Suppressor macrophage treated with lipopolysaccharide for 4 hours (primary cell): ENCODE measurements around the gene CDC42SE1.
A peak's percentile ranks its signal among the peaks of the same experiment; 100 is the strongest.

Experiments
- DNase-seq: peaks from one replicate; pipeline ENCODE4 v3.0.0-alpha.2; 2020

Gene CDC42SE1

GRCh38 chr1:151008244-151009205 is 50.9 kb downstream of the CDC42SE1 start, which contains the start of gene PRUNE1:
Gene PRUNE1 (plus strand): TSS chr1:151008449. CDS start chr1:151008633, 184 bp downstream.
- DNase-seq: peak; percentile 99

DNA sequence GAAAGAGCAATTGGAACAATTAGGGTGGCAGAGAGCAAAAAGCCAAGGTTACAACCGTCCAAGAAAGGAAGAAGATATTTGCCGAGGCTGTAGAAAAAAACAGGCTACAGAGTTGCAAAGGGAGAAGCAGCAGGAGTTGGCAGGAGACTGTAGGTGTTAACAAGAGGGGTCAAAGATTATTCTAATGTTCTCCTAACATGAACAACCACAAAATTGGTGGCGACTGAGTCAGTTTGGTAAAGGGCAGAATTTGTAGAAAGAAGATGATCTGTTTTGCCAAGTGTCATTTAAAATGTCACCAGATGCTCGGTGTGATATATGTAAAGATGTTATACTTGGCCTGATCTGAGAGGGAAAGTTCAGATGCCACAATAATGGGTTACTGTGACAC is 51.6 kb downstream of the CDC42SE1 start:
- DNase-seq: no peak

GRCh38 chr1:151006327-151007052 is 52.9 kb downstream of the CDC42SE1 start, which contains the start of gene MINDY1:
Gene MINDY1 (minus strand): TSS chr1:151006902. CDS start chr1:151002617, 4,285 bp downstream.
- peak; percentile 80 for DNase-seq

- DNase-seq: no peak
These were observed 53.6 kb downstream of the CDC42SE1 start for GRCh38 chr1:151005729-151006319.

GRCh38 chr1:151003180-151003579 is 56.2 kb downstream of the CDC42SE1 start:
- peak; percentile 18 for DNase-seq

GRCh38 chr1:151002611-151003010 is 56.8 kb downstream of the CDC42SE1 start:
- no peak for DNase-seq

DNA sequence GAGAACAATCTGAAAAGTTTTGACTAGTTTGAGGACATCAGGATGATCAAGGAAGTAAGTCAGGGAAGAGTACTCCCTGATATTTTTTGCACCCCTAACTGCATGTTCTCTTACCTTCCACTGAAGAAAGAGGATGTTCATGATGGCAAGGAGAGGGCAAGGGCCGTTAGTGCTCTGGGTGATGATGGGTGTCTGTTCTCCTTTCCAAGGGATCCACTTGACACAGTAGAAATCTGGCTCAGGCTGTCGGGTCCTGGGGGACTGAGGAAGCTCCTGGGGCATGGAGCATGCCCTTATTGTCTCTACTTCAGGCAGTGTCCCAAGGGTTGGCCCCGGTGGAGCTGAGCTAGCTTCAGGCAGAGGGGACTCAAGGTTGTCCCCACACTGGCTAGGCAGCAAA is 57.4 kb downstream of the CDC42SE1 start:
- peak; percentile 18 for DNase-seq

GRCh38 chr1:151001602-151002001 is 57.8 kb downstream of the CDC42SE1 start:
- peak; percentile 63 for DNase-seq
